Astrocyte (in vitro differentiated cells and primary cell): ENCODE results near the gene DHRS2. TPM values are rescaled to one million over a fixed set of nuclear protein-coding genes. Genes with fewer than 3 reads are reported as not detected.

Source experiments
- DNase-seq: peaks from one replicate; pipeline ENCODE4 v3.0.0-alpha.2; 2010; ENCODE audit warnings: low read depth
- FAIRE-seq: peaks from 2 replicates; lab custom pipeline; 2011; peaks lifted over from hg19 to GRCh38; lab: Jason Lieb, UNC
- H2AFZ ChIP-seq: 2 replicates; pipeline ENCODE4 v1.6.0; 2012; ENCODE audit warnings: low read depth, low read length, inconsistent platforms
- H3K27ac ChIP-seq: 2 replicates; pipeline ENCODE4 v1.5.1; 2011; ENCODE audit warnings: low read depth, low read length, inconsistent platforms
- H3K27me3 ChIP-seq: 2 replicates; pipeline ENCODE4 v1.6.0; 2011; ENCODE audit warnings: low read length, inconsistent platforms; ENCODE audit not compliant: insufficient read depth
- H3K36me3 ChIP-seq: 2 replicates; pipeline ENCODE4 v1.5.1; 2011; ENCODE audit warnings: low read length, inconsistent platforms; ENCODE audit not compliant: insufficient read depth
- H3K4me1 ChIP-seq: 2 replicates; pipeline ENCODE4 v1.5.1; 2011; ENCODE audit warnings: low read length, inconsistent platforms; ENCODE audit not compliant: insufficient read depth
- H3K4me2 ChIP-seq: 2 replicates; pipeline ENCODE4 v1.6.0; 2012; ENCODE audit warnings: low read length, inconsistent platforms
- H3K4me3 ChIP-seq: 2 replicates; pipeline ENCODE4 v1.5.1; 2011; ENCODE audit warnings: low read depth, mild to moderate bottlenecking, low read length, inconsistent platforms; ENCODE audit not compliant: insufficient read depth
- H3K79me2 ChIP-seq: 2 replicates; pipeline ENCODE4 v1.6.0; 2012; ENCODE audit warnings: mild to moderate bottlenecking, low read length, inconsistent platforms; ENCODE audit not compliant: insufficient read depth
- H3K9ac ChIP-seq: 2 replicates; pipeline ENCODE4 v1.6.0; 2012; ENCODE audit warnings: mild to moderate bottlenecking, low read length, inconsistent platforms
- H3K9me3 ChIP-seq: 2 replicates; pipeline ENCODE4 v1.5.1; 2012; ENCODE audit warnings: low read depth, mild to moderate bottlenecking, low read length, inconsistent platforms; ENCODE audit not compliant: insufficient read depth
- H4K20me1 ChIP-seq: 2 replicates; pipeline ENCODE4 v1.6.0; 2012; ENCODE audit warnings: low read length, inconsistent platforms; ENCODE audit not compliant: insufficient read depth
- H3K27ac Mint-ChIP-seq: one replicate; pipeline ENCODE4 v1.8.0; 2021; ENCODE audit warnings: mild to moderate bottlenecking, mixed read lengths; ENCODE audit not compliant: unreplicated experiment
- H3K27me3 Mint-ChIP-seq: one replicate; pipeline ENCODE4 v1.8.0; 2021; ENCODE audit warnings: low read depth, mixed read lengths; ENCODE audit not compliant: unreplicated experiment
- H3K36me3 Mint-ChIP-seq: one replicate; pipeline ENCODE4 v1.8.0; 2021; ENCODE audit warnings: low read depth, mixed read lengths; ENCODE audit not compliant: unreplicated experiment
- H3K4me1 Mint-ChIP-seq: one replicate; pipeline ENCODE4 v1.8.0; 2021; ENCODE audit warnings: low read depth, mixed read lengths; ENCODE audit not compliant: unreplicated experiment
- H3K4me3 Mint-ChIP-seq: one replicate; pipeline ENCODE4 v1.8.0; 2021; ENCODE audit warnings: mild to moderate bottlenecking, moderate library complexity, mixed read lengths; ENCODE audit not compliant: unreplicated experiment
- H3K9me3 Mint-ChIP-seq: one replicate; pipeline ENCODE4 v1.8.0; 2021; ENCODE audit warnings: mild to moderate bottlenecking, mixed read lengths; ENCODE audit not compliant: unreplicated experiment
- EZH2 ChIP-seq: IDR thresholded peaks from 2 replicates; pipeline ENCODE4 v1.6.1; 2012; ENCODE audit warnings: mild to moderate bottlenecking, low read length, inconsistent platforms; ENCODE audit not compliant: insufficient read depth
- total RNA-seq: library from RNA; stranded (reverse); gene quantifications from 2 replicates; pipeline ENCODE4 v1.2.1, GENCODE V29; 2021
- TF ChIP-seq, protein P1 (sequence below): IDR thresholded peaks from 2 replicates; pipeline ENCODE4 v1.5.1; 2011; ENCODE audit warnings: low read depth, mild to moderate bottlenecking, inconsistent platforms, low read length, moderate library complexity; ENCODE audit not compliant: insufficient read depth

The DHRS2 gene
- total RNA-seq, 1 donor from 2014 or later: 1.1 TPM

DNA sequence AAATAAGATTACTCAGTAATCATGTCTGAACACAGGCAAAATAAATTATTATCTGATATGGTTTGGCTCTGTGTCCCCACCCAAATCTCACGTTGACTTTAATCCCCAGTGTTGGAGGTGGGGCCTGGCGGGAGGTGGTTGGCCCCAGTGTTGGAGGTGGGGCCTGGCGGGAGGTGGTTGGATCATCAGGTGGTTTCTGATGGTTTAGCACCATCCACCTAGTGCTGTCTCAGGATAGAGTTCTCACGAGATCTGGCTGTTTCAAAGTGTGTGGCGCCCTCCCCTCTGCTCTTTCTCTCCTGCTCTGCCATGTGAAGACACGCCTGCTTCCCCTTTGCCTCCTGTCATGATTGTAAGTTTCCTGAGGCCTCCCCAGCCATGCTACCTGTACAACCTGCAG, 18.1 kb downstream of the DHRS2 start:
- H3K27me3 Mint-ChIP-seq: peaks cover 29% of the 10 kb centered on the region
- H3K27ac Mint-ChIP-seq: no peak overlapping the region
- H4K20me1 ChIP-seq: no peaks in the 10 kb centered on the region
- DNase-seq (no peak), FAIRE-seq (no peak)
- H3K4me1 Mint-ChIP-seq: no peaks in the 10 kb centered on the region
- no peak overlapping the region for H3K4me3 Mint-ChIP-seq
- H3K27me3 ChIP-seq: no peaks in the 10 kb centered on the region
- peaks cover 2% of the 10 kb centered on the region for H3K36me3 Mint-ChIP-seq
- no peak overlapping the region for H3K4me2 ChIP-seq
- H3K36me3 ChIP-seq: no peaks in the 10 kb centered on the region
- H3K9me3 ChIP-seq: no peaks in the 10 kb centered on the region
- H3K4me3 ChIP-seq: no peak overlapping the region
- no peak overlapping the region for H3K9ac ChIP-seq
- no peak for TF ChIP-seq EZH2
- TF ChIP-seq, protein P1, sequence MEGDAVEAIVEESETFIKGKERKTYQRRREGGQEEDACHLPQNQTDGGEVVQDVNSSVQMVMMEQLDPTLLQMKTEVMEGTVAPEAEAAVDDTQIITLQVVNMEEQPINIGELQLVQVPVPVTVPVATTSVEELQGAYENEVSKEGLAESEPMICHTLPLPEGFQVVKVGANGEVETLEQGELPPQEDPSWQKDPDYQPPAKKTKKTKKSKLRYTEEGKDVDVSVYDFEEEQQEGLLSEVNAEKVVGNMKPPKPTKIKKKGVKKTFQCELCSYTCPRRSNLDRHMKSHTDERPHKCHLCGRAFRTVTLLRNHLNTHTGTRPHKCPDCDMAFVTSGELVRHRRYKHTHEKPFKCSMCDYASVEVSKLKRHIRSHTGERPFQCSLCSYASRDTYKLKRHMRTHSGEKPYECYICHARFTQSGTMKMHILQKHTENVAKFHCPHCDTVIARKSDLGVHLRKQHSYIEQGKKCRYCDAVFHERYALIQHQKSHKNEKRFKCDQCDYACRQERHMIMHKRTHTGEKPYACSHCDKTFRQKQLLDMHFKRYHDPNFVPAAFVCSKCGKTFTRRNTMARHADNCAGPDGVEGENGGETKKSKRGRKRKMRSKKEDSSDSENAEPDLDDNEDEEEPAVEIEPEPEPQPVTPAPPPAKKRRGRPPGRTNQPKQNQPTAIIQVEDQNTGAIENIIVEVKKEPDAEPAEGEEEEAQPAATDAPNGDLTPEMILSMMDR: no peak
- H3K4me1 ChIP-seq: no peaks in the 10 kb centered on the region
- H3K27ac ChIP-seq: no peak overlapping the region
- no peak overlapping the region for H2AFZ ChIP-seq
- H3K9me3 Mint-ChIP-seq: no peaks in the 10 kb centered on the region
- no peaks in the 10 kb centered on the region for H3K79me2 ChIP-seq

DNA sequence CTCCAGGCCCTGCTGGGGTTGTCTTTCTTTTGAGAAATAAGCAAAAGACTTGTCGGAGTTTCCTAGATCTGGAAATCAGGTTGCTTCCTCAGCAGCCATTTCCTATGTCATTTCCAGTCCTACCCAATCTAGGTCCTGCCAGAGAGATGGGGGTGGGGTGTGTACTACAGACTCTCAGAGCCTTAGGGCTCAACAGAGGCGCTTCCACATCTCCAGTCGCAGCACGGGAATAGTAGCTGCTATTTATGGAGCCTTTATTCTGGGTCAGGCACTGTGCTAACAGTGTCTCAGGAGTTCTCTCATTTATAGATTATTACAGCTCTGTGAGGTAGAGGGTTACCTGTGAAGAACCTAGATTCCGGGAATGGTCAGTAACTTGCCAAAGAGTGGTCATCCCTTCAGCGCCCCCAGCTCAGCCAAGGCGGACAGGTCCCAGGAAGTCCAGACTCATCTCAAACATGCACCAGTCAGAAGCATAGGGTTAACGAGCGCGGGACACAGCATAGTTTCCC, 21.9 kb downstream of the DHRS2 start:
- no peaks in the 10 kb centered on the region for H3K4me1 Mint-ChIP-seq
- TF ChIP-seq, protein P1: no peak
- TF ChIP-seq EZH2: no peak
- FAIRE-seq (no peak), DNase-seq (no peak)
- Histone ChIP-seq H3K9ac (no peak overlapping the region), H4K20me1 (no peaks in the 10 kb centered on the region), H3K79me2 (no peaks in the 10 kb centered on the region), H3K9me3 (no peaks in the 10 kb centered on the region), H3K4me1 (no peaks in the 10 kb centered on the region), H3K4me3 (no peak overlapping the region), H2AFZ (no peak overlapping the region), H3K27ac (no peak overlapping the region), H3K36me3 (no peaks in the 10 kb centered on the region), H3K4me2 (no peak overlapping the region), H3K27me3 (no peaks in the 10 kb centered on the region)
- no peak overlapping the region for H3K27ac Mint-ChIP-seq
- peaks cover 35% of the 10 kb centered on the region for H3K27me3 Mint-ChIP-seq
- no peaks in the 10 kb centered on the region for H3K36me3 Mint-ChIP-seq
- no peaks in the 10 kb centered on the region for H3K9me3 Mint-ChIP-seq
- H3K4me3 Mint-ChIP-seq: no peak overlapping the region
